HG02571 (cell line): ENCODE data around the gene NBAS.
"Not testable (repeated sequence)": the region's sequence is repeated elsewhere in the genome, so short reads cannot be mapped to it uniquely, and the experiment has no call there.

Experiments
- ATAC-seq: cut with Tn5 transposase; IDR thresholded peaks from one replicate; pipeline ENCODE4 v1.9.1; 2021; ENCODE audit warnings: mild to moderate bottlenecking, moderate library complexity; ENCODE audit not compliant: unreplicated experiment

Gene NBAS

DNA sequence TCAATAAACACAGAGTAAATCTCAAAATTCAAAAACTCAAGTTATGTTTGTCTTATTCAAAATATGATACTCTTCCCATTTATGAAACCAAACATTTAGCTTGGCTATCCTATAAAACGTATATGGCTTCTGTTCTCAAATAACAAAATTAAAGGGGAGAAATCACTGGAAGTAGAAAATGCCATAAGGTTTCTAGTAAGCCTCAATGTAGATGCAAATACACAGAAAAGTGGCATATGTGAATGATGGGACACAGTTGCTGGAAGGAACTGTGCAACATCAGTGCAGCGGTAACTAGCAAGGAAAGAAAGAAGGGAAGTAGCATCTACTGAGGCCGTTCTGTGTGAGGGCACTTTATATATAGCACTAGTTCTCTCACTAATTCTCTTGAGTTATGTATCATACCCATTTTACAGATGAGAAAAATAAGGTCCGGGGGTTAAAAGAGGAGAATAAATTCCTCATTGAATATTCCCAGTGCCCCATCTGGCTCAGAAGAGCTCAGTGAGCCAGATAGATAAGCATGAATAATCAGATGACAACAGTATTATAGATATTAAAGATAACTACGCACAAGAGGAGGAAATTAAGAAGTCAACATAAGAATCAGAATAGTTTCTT is 27.2 kb downstream of the NBAS start:
- ATAC-seq = no peak

DNA sequence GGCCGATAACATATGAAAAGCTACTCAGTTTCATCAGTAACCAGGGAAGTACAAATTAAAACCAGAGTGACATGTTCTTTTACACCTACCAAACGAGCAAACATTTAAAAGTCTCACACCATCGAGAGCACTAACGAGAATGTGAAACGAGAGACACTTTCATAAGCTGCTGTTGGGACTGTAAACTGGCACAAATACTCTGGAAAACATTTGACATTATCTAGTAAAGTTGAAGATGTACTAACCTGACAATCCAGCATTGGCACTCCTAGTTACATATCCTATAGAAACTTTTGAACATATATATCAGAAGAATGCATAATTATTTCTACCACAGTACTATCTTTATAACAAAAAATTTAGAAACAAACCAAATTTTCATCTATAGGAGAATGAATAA is 28.1 kb downstream of the NBAS start:
- no peak for ATAC-seq

DNA sequence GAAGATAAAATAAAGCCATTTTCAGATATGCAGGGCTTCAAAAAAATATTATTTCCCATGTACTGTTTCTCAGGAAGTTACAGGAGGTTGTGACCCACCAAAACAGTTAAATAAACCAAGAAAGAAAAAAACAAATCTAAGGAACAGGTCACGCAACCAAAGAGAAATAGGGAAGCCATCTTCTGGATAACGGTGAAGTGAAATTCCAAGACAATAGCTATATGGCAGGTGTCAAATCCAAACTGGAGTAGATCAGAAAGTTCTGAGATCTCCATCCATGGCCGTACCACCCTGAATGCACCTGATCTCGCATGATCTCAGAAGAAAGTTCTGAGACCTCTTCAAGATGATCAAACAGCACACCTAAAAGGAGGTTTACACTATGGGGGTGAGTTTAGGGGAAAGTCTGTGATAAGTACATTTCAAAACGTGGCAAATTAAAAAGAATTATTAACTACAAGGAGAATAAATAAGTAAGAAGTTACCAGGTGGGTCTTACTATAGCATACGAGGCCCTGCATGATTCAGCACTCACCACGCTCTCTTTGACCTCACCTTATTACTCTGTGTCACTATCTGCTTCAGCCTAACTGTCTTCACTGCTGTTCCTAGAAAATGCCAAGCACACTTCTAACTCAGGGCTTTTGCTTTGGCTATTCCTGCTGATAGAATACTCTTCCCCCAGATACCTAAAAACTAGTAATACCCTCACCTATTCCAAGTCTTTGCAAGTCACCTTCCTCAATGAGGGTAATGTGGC is 29.9 kb downstream of the NBAS start:
- ATAC-seq = no peak

DNA sequence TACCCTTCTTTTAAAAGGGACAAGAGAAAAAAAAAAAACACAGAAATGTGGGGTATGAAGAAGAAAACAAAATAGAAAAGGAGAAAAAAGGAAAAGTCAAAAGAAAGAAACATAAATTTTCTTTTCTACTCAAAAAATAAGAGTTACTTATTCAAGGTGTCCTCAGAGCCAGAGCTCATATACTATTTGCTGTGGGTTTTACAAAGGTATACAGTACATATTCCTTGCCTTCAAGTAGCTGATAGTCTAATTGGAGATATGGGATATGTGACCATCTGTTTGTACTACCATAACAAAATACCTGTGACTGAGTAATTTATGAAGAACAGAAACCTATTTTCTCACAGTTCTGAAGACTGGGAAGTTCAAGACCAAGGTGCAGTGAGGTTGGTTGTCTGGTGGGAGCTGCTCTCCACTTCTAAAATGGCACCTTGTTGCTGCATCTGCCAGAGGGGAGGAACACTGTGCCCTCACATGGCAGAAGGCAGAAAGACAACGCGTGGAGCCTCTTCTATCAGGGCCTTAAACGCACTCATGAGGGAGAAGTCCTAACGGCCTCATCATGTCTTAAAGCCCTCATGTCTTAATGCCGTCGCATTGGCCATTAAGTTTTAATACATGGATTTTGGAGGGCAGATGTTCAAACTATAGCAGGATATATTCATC is 33.9 kb downstream of the NBAS start:
- no peak for ATAC-seq

DNA sequence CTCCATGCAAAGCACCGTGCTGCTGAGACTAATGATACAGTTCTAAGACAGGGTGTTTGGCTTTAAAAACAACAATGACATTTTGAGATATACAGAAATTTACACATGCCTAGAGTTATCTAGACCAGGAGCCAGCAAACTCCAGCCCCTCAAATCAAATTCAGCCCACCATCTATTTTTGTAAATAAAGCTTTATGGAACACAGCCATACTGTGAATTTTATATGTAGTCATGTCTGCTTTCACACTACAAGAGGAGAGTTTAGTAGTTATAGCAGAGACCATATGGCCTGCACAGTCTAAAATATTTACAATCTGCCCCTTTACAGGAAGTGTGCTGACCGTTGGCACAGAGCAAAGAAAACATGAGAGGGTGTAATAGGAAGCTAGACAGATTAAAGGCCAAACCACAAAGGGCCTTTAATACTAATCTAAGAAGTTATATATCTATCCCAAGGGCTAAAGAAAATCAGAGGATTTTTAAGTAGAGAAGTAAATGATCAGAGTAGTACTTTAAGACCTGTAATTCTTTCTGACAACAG is 39.4 kb downstream of the NBAS start:
- ATAC-seq = no peak

- ATAC-seq = no peak
These were observed 40.8 kb downstream of the NBAS start for GRCh38 chr2:15520346-15520745.

DNA sequence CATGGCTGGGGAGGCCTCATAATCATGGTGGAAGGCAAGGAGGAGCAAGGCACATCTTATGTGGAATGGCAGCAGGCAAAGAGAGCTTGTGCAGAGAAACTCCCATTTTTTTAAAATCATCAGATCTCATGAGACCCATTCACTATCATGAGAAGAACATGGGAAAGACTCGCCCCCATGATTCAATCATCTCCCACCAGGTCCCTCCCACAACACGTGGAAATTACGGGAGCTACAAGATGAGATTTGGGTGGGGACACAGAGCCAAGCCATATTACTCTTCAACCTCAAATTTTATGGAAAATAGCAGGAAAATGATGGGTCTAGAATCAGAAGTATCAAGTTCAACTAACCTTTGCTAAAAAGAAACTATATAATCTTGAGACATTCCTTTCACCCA is 42.4 kb downstream of the NBAS start:
- not testable (repeated sequence) for ATAC-seq

- ATAC-seq = no peak
These were observed 43.3 kb downstream of the NBAS start for GRCh38 chr2:15517793-15518192.

DNA sequence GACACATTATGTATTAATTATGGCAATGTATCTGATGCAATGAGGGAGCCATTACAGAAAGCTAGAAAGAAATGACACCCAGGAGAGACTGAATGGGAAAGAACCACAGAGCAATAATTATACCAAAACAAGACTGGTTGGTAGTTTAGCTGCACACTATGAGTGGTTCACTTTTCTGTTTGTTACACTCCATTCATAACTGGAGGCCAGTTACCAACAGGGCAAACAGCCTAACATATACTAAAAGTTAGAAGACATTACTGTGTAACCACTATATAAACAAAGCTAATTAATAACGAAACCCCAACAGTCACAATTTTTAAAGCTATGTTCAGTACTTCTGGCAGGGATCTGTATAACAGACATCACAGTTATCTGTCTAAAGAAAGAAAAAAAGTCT is 49.4 kb downstream of the NBAS start:
- ATAC-seq = no peak

DNA sequence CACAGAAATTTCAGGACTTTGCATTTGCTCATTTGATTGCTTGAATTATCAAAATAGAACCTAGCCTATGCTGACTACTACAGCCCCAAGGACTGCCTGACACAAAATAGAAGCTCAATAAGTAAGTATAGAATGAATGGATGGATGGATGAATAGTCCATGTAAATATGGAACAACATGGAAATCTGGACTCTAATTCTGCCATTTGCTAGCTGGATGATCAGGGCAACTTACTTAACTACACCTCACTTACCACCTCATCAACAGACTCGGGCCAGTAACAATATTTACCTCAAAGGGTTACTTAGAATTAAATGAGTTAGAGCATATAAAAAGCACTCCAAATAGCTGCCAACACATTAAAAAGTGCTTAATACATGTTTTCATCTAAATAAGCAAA is 50.6 kb downstream of the NBAS start:
- no peak for ATAC-seq

DNA sequence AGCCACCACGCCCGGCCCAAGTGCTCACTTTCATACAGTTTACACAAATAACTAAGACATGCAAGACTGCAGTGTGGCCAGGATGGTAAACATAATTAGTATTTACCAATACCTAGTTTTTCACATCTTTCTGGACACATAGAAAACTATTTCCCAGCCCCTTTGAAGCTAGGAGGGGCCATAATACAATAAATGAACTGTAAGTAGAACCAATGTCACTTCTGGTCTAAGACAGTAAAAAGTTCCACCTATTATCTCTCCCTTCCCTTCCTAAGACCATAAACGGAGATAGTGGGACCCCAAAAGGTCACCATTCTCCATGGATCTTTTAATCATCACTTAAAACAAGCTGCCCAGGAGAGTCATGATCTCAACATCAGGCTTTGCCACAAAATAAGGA is 51.0 kb downstream of the NBAS start:
- no peak for ATAC-seq

GRCh38 chr2:15507697-15508096 is 53.4 kb downstream of the NBAS start:
- ATAC-seq = no peak

DNA sequence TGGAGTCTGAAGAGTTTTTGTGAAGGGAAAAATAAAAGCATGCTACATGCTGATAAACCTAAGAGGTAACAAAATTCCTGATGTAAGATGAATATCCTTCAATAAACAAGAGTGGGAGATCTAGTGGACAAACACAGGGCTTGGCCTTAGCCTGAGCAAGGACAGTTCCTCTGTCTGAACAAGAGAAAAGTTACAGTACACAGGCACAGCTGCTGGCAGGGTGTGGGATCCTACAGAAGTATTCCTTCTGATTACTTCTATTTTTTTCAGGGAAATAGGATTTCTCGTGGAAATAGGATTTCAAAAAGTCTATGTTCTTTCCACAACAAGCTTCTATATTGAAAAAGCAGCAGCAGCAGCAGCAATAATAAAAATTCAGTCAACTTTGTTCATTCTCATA is 54.1 kb downstream of the NBAS start:
- ATAC-seq = no peak

- ATAC-seq = no peak
These were observed 54.8 kb downstream of the NBAS start for GRCh38 chr2:15506229-15506819.

DNA sequence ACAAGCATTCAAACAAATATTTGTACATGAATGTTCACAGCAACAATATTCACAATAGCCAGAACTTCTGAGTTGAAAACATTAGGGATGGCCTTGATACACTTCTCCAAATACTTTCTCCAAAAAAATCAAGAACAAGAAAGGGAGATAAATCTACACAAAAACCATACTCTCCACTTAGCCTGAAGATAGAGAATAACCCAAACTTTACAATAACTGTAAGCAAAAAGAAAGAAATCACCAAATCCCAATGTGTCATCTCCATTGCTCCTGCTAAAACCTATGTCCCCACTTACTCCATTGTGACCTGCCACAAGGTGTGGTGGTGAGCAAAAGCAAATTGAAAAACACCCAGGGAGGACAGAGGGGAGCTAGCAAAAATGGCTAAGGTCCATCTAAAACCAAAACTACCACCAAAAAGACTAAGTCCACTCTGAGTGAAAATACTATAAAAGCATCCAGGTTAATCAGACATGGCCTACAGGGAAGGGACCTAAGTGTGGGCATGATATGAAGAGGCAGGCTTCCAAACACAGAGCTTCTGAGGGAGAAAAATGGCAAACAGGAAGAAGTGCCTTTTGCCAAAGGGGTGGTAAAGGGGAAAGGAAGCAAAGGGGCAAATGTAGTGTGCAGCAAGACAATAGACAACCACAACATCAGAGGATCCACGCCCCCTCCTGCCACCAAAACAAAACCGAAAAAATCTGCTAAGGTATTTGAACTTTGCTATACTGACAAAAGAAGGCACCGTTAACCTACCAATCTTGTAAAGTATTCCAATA is 56.1 kb downstream of the NBAS start:
- no peak for ATAC-seq

DNA sequence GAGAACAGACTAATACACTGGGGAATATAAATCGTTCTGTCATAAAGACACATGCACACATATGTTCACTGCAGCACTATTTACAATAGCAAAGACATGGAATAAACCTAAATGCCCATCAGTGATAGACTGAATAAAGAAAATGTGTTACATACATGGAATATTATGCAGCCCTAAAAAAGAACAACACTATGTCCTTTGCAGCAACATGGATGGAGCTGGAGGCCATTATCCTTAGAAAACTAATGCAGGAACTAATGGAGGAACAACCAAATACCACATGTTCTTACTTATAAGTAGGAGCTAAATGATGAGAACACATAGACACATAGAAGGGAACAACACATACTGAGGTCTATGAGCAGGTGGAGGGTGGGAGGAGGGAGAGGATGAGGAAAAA is 61.9 kb downstream of the NBAS start:
- ATAC-seq = not testable (repeated sequence)

DNA sequence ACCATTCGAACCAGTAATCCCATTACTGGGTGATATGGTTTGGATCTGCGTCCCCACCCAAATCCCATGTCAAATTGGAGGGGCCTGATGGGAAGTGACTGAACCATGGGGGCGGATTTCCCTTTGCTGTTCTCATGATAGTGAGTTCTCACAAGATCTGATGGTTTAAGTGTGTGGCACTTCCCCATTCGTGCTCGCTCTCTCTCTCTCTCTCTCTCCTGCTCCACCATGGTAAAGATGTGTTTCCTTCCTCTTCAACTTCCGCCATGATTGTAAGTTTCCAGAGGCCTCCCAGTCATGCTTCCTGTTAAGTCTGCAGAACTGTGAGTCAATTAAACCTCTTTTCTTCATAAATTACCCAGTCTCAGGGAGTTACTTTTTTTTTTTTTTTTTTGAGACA is 62.6 kb downstream of the NBAS start:
- ATAC-seq = no peak

- no peak for ATAC-seq
These were observed 66.3 kb downstream of the NBAS start for GRCh38 chr2:15494877-15495276.

DNA sequence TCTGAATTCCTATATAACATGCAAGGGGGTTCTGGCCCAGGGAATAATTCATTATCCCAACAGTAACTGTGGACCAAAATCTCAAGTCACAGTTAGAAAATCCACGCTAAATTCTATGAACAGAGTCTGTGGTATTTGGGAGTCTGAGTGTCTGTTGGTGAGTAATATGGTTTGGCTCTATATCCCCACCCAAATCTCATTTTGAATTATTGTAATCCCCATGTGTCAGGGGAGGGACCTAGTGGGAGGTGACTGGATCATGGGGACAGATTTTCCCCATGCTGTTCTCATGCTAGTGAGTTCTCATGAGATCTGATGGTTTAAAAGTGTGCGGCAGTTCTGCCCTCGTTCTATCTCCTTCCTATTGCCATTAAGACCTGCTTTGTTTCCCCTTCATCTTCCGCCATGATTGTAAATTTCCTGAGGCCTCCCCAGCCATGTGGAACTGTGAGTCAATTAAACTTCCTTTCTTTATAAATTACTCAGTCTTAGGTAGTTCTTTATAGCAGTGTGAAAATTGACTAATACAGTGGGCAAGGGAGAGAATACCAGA is 68.3 kb downstream of the NBAS start:
- no peak for ATAC-seq

GRCh38 chr2:15486770-15487169 is 74.4 kb downstream of the NBAS start:
- ATAC-seq = no peak

- ATAC-seq = no peak
These were observed 75.2 kb downstream of the NBAS start for GRCh38 chr2:15485949-15486348.
